ENCODE data around the gene ATXN1.
A peak's percentile ranks its signal among the peaks of the same experiment; 100 is the strongest.
"Not testable (repeated sequence)": the region's sequence is repeated elsewhere in the genome, so short reads cannot be mapped to it uniquely, and the experiment has no call there.

Gene ATXN1

DNA sequence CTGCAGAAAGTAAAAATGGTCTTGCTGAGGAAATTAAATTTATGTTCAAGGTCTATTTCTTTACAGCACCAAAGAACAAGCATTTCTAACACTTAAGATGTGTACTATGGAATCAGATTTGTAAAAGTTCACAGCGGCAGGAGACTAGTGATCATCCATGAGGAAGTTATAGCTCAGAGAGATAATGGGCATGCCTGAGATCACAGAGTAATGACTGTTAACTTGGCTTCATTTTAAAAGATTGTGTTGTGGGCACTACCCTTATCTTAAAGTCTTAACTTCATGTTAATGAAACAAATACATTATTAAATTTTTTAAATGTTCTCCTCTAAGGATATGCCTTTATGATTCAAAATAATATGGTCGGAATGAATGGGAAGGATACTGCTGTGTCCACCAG, 354.3 kb downstream of the ATXN1 start:
- no peak for DNase-seq (ENCODE audit: low read depth)
- TF ChIP-seq, protein P1, sequence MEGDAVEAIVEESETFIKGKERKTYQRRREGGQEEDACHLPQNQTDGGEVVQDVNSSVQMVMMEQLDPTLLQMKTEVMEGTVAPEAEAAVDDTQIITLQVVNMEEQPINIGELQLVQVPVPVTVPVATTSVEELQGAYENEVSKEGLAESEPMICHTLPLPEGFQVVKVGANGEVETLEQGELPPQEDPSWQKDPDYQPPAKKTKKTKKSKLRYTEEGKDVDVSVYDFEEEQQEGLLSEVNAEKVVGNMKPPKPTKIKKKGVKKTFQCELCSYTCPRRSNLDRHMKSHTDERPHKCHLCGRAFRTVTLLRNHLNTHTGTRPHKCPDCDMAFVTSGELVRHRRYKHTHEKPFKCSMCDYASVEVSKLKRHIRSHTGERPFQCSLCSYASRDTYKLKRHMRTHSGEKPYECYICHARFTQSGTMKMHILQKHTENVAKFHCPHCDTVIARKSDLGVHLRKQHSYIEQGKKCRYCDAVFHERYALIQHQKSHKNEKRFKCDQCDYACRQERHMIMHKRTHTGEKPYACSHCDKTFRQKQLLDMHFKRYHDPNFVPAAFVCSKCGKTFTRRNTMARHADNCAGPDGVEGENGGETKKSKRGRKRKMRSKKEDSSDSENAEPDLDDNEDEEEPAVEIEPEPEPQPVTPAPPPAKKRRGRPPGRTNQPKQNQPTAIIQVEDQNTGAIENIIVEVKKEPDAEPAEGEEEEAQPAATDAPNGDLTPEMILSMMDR (conservative IDR thresholded peaks at IDR 0.05; ENCODE audit: low read depth, low read length): no peak
- H3K4me3 ChIP-seq (ENCODE audit: low read length): no peak overlapping the region

DNA sequence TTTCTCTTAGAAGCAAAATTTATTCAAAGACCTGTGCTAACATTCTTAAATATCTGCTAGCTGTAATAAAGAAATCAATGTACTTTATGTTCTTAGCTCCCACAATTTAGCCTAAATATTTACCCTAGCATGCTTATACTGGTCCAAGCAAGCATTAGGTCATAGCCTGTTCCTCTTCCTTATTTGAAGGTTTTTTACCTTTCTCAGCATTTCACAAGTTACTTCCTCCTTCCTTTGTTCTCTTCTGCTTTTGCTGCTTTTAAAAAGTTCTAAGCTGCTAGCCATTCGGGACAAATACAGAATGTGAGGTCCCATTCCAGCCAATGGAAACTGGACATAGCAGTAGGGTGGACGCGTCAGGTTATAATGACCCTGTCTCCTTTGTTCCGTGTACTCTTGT, 354.7 kb downstream of the ATXN1 start:
- H3K4me3 ChIP-seq (ENCODE audit: low read length); DNase-seq (ENCODE audit: low read depth): not testable (repeated sequence)

DNA sequence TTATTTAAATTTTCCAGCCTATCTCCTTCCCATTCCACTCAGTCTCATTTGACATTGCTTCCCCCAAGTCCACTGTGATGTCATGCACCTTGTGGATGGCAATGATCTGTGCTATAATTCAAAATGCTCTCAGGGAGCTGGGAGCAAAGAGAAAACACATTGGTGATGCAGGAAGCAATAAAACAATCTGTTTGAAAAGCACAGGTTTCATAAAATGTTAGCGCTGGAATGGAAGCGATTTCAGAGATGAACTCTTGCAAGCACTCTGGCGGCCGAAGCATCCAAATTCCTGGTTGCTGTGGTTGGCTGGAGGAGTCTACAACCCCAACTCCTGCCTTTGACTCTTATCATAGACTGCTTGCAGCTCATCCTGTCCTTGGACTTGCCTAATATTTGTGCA, 355.9 kb downstream of the ATXN1 start:
- H3K4me3 ChIP-seq (ENCODE audit: low read length): no peak overlapping the region
- TF ChIP-seq, protein P1 (conservative IDR thresholded peaks at IDR 0.05; ENCODE audit: low read depth, low read length): no peak
- no peak for DNase-seq (ENCODE audit: low read depth)

DNA sequence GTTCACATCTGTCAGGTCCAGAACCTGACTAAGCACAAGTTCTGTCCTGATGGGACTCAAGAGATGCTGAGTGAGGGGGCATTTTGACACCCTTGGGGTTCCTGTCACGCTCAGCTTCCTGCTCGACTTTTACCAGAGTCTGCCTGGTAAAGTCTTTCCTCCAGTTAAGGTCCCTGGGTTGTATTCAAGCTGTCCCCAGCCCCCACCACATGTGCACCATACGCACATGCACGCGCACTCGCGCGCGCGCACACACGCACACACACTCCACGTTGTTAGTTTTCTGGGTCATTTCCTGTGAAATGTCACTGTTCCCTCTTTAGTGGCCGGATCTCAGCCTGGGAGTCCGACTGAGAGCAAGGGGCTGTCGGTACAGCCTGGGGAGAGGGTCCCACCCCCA, 356.8 kb downstream of the ATXN1 start:
- TF ChIP-seq, protein P1 (conservative IDR thresholded peaks at IDR 0.05; ENCODE audit: low read depth, low read length): no peak
- no peak for DNase-seq (ENCODE audit: low read depth)
- H3K4me3 ChIP-seq (ENCODE audit: low read length): no peak overlapping the region

DNA sequence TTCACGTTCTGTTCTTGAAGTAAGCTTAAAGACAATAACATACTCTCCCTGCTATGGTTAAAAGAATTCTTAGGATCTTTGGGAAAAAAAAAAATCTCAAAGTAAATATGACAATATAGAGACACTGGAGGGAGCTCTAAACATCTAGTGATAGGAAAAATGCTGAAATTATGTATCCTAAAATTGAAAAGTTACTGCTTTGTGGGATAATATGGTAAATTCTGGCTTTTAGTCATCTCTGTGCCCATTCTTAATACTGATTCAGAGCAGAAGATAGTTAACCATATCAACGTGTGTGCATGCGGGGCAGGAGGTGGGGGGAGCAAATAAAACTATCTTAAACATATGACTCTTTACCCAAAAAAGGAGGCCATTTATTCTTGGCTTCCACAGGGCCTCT, 357.4 kb downstream of the ATXN1 start:
- TF ChIP-seq, protein P1 (conservative IDR thresholded peaks at IDR 0.05; ENCODE audit: low read depth, low read length): peak; percentile 19
- H3K4me3 ChIP-seq (ENCODE audit: low read length): no peak overlapping the region
- DNase-seq (ENCODE audit: low read depth): no peak

DNA sequence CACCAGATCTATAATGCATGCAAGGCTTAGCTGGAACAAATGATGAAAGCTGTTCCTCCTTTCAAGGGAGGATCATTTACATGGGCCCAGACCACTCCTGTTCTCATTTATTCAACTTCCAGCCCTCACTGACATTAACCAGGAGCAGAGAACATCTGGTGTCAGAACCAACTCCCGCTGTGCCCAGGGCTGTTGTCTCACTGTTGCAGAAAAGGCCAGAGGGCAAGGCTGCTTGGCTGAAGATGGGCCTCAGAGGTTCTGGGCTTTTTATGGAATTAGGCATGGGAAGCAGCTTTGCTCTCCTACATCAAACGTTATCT, 358.7 kb downstream of the ATXN1 start:
- DNase-seq (ENCODE audit: low read depth): no peak
- H3K4me3 ChIP-seq (ENCODE audit: low read length): no peak overlapping the region
- TF ChIP-seq, protein P1 (conservative IDR thresholded peaks at IDR 0.05; ENCODE audit: low read depth, low read length): no peak

DNA sequence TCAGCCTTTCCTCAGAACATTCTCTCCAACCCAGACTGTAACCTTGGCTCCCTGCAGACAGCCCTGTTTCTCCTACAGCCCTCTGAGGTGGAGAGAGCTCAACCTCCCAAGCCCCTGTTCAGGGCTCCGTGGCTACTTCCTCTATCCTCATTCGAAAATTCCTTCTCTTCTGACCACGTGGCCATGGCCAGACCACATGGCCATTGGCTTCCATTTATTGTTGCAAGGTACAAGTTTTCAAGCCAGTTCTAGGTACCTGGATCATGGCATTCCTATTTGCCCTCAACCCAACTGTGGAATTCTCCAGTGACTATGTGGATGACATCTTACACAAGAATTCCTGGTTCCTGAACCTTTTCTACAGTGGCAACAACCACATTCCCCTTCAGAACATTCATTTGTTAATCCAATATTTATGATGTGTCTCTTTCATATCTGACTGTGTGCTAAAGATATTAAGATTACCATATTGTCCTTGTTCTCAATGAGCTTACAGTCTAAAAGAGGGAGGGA, 361.0 kb downstream of the ATXN1 start:
- no peak for DNase-seq (ENCODE audit: low read depth)
- TF ChIP-seq, protein P1 (conservative IDR thresholded peaks at IDR 0.05; ENCODE audit: low read depth, low read length): no peak
- H3K4me3 ChIP-seq (ENCODE audit: low read length): no peak overlapping the region

DNA sequence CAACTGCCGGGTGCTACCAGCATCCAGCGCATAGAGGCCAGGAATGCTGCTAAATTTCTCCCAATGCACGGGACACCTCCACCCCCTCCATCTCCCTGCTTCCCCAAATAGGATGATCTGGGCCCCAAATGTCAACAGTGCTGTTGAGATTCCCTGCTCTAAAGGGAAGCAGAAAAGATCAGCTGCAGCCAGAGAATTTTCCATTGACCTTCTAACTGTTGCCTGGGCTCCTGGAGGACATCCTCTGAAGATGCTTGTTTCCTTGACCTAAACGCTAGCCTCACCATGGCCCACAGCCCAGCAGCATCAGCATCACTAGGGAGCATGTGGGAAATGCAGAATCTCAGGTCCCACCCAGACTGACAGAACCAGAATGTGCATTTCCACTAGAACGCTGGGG, 361.6 kb downstream of the ATXN1 start:
- DNase-seq (ENCODE audit: low read depth): no peak
- no peak overlapping the region for H3K4me3 ChIP-seq (ENCODE audit: low read length)
- TF ChIP-seq, protein P1 (conservative IDR thresholded peaks at IDR 0.05; ENCODE audit: low read depth, low read length): no peak
